ENCODE data around the gene PTPN1. TPM values are rescaled to one million over a fixed set of nuclear protein-coding genes. Genes with fewer than 3 reads are reported as not detected.

The PTPN1 gene
- total RNA-seq, 4 donors from 2014 or later = 20.5 to 28.8 (median 24.9) TPM

- H3K4me3 ChIP-seq (replicated peaks in 1 of 3) = no peak overlapping the region
- no peaks in the 10 kb centered on the region for H3K27me3 ChIP-seq
- 43 to 44% methylated on average over 6 of the region's 6 CpGs for WGBS, 2 donors
- H3K4me1 ChIP-seq = peaks cover 41 to 77% of the 10 kb centered on the region in 2 donors
- intact Hi-C loops (cut with DNase I) = no loop called here
- no peaks in the 10 kb centered on the region for H3K36me3 ChIP-seq
- TF ChIP-seq POLR2A (IDR thresholded peaks at IDR 0.05) = no peak
- peak overlapping the region; percentile 11 to 69 (median 60) for H3K27ac ChIP-seq
- DNase-seq = no peak
- H3K9me3 ChIP-seq = no peaks in the 10 kb centered on the region
These were observed 22.0 kb downstream of the PTPN1 start for GRCh38 chr20:50532221-50532620.

GRCh38 chr20:50533061-50533460 lies 22.9 kb downstream of the PTPN1 start:
- TF ChIP-seq, protein P1, sequence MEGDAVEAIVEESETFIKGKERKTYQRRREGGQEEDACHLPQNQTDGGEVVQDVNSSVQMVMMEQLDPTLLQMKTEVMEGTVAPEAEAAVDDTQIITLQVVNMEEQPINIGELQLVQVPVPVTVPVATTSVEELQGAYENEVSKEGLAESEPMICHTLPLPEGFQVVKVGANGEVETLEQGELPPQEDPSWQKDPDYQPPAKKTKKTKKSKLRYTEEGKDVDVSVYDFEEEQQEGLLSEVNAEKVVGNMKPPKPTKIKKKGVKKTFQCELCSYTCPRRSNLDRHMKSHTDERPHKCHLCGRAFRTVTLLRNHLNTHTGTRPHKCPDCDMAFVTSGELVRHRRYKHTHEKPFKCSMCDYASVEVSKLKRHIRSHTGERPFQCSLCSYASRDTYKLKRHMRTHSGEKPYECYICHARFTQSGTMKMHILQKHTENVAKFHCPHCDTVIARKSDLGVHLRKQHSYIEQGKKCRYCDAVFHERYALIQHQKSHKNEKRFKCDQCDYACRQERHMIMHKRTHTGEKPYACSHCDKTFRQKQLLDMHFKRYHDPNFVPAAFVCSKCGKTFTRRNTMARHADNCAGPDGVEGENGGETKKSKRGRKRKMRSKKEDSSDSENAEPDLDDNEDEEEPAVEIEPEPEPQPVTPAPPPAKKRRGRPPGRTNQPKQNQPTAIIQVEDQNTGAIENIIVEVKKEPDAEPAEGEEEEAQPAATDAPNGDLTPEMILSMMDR (IDR thresholded peaks at IDR 0.05) = no peak
- no peak for TF ChIP-seq POLR2A (IDR thresholded peaks at IDR 0.05)
- WGBS, 2 donors = 88 to 90% methylated on average over 3 of the region's 3 CpGs

DNA sequence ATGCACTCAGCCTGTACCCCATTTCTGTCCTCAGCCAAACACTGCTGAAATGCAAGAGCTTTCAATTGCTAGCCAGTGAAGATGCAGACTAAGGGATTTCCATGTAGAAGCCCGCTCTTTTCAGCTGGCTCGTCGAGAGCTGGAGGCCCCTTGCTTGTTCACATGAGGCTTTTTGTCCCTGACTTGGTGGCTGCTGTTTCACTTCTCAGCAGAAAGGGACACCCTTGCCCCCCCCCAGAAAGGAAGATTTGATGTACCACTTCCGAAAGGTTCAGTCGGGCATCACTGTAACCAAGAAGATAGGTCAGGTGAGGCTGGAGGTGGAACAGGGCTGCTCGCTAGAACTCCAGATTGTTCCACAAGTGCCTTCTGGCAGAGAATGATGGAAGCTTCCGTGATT lies 23.3 kb downstream of the PTPN1 start:
- intact Hi-C loops (cut with DNase I) = no loop called here
- peak overlapping the region in 1 of 3 donors; percentile 11 for H3K27ac ChIP-seq

More at GRCh38 chr20:50533061-50533460, 22.9 kb downstream of the PTPN1 start:
- H3K9me3 ChIP-seq = no peaks in the 10 kb centered on the region
- no peaks in the 10 kb centered on the region for H3K27me3 ChIP-seq
- DNase-seq = no peak
- H3K4me1 ChIP-seq = peaks cover 49 to 84% of the 10 kb centered on the region in 2 donors
- H3K27ac ChIP-seq = peak overlapping the region in 2 of 3 donors; percentile 11
- no peak overlapping the region for H3K4me3 ChIP-seq (replicated peaks in 1 of 3)
- no peaks in the 10 kb centered on the region for H3K36me3 ChIP-seq
- intact Hi-C loops (cut with DNase I) = no loop called here

DNA sequence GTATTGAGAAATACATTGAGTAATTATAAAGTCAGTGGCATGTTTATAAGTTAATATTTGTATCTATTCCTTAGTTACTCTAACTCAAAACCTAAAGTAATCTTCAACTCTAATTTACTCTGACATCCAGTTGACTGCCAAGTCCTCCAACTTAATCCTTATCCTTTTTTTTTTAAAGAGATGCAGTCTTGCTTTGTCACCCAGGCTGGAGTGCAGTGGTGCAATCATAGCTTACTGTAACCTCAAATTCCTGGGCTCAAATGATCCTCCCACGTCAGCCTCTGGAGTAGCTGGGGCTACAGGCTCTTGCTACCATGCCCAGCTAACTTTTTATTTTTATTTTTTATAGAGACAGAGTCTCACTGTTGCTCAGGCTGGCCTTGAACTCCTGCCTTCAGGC lies 24.4 kb downstream of the PTPN1 start:
- H3K36me3 ChIP-seq = no peaks in the 10 kb centered on the region
- no peaks in the 10 kb centered on the region for H3K9me3 ChIP-seq
- H3K27ac ChIP-seq = no peak overlapping the region
- 70 to 76% methylated on average over 1 of the region's 1 CpG for WGBS, 2 donors
- no peak for TF ChIP-seq POLR2A (IDR thresholded peaks at IDR 0.05)
- DNase-seq = no peak
- peaks cover 47 to 88% of the 10 kb centered on the region in 2 donors for H3K4me1 ChIP-seq
- no peaks in the 10 kb centered on the region for H3K27me3 ChIP-seq
- H3K4me3 ChIP-seq (replicated peaks in 1 of 3) = no peak overlapping the region
- intact Hi-C loops (cut with DNase I) = no loop called here

More for the DNA sequence above, 23.3 kb downstream of the PTPN1 start:
- Histone ChIP-seq H3K36me3 (no peaks in the 10 kb centered on the region), H3K9me3 (no peaks in the 10 kb centered on the region), H3K27me3 (no peaks in the 10 kb centered on the region), H3K4me1 (peaks cover 51 to 85% of the 10 kb centered on the region in 2 donors), H3K4me3 (replicated peaks in 1 of 3) (no peak overlapping the region)
- 85 to 88% methylated on average over 7 of the region's 7 CpGs for WGBS, 2 donors
- TF ChIP-seq POLR2A (IDR thresholded peaks at IDR 0.05) = no peak
- TF ChIP-seq, protein P1 (IDR thresholded peaks at IDR 0.05) = no peak
- no peak for DNase-seq

DNA sequence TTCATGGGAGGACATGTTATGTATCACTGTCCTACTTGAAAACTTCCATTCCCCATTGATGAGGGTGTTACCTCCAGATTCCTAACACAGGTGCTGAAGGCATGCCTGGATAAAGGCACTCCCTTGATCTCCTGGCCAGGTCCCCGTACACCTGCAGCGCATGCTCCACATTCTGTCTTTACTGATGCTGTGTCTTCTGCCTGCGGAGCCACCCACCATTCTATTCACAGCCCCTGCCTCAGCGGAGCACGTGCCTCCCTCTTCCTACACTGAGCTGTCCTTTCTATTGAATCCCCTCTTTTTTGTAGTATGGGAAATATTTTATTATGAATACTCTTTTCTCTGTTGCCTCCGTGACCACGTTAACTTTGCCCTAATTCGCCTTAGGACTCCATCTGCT lies 25.0 kb downstream of the PTPN1 start:
- no peak for DNase-seq
- H3K36me3 ChIP-seq = no peaks in the 10 kb centered on the region
- 92 to 95% methylated on average over 8 of the region's 8 CpGs for WGBS, 2 donors
- no peaks in the 10 kb centered on the region for H3K9me3 ChIP-seq
- TF ChIP-seq, protein P1 (IDR thresholded peaks at IDR 0.05) = no peak
- no peak for TF ChIP-seq POLR2A (IDR thresholded peaks at IDR 0.05)
- H3K27ac ChIP-seq = no peak overlapping the region
- intact Hi-C loops (cut with DNase I) = no loop called here
- no peaks in the 10 kb centered on the region for H3K27me3 ChIP-seq
- H3K4me1 ChIP-seq = peaks cover 47 to 90% of the 10 kb centered on the region in 2 donors
- H3K4me3 ChIP-seq (replicated peaks in 1 of 3) = no peak overlapping the region

GRCh38 chr20:50536333-50536732 lies 26.1 kb downstream of the PTPN1 start:
- Histone ChIP-seq H3K4me3 (replicated peaks in 1 of 3) (no peak overlapping the region), H3K9me3 (no peaks in the 10 kb centered on the region), H3K27ac (no peak overlapping the region), H3K36me3 (no peaks in the 10 kb centered on the region), H3K4me1 (peaks cover 47 to 90% of the 10 kb centered on the region in 2 donors), H3K27me3 (no peaks in the 10 kb centered on the region)
- DNase-seq = peak; percentile 44 to 49
- TF ChIP-seq, protein P1 (IDR thresholded peaks at IDR 0.05) = no peak
- no peak for TF ChIP-seq POLR2A (IDR thresholded peaks at IDR 0.05)
- WGBS, 2 donors = 50 to 58% methylated on average over 4 of the region's 4 CpGs
- intact Hi-C loops (cut with DNase I) = no loop called here

All from thyroid gland (tissue), 4 donors.